GM12878 (cell line): ENCODE measurements around the gene TTLL3. TPM values are rescaled to one million over a fixed set of nuclear protein-coding genes. Genes with fewer than 3 reads are reported as not detected.

Experiments
- ATAC-seq: fragments of 200-7000 bp; cut with Tn5 transposase; 3 replicates; pipeline ENCODE4 v1.9.1; 2020; ENCODE audit warnings: mild to moderate bottlenecking, moderate library complexity
- BruUV-seq: library from RNA; stranded (reverse); fragments of 400-500 nt; replicated peaks from 2 replicates; lab custom pipeline; 2021; lab: Mats Ljungman, UMichigan
- CTCF ChIA-PET: fragments of 300-600 bp; sonication (Branson Sonifier 250); formaldehyde crosslinking; extraction: SDS; loops from one replicate; lab custom pipeline; 2021; ENCODE audit warnings: inconsistent platforms; lab: Yijun Ruan, JAX
- POLR2A ChIA-PET: fragments of 350-600 bp; formaldehyde crosslinking; extraction: SDS; loops from one replicate; lab custom pipeline; 2021; ENCODE audit warnings: inconsistent platforms; lab: Charles Lee
- RAD21 ChIA-PET: fragments of 300-600 bp; sonication (Branson Sonifier 250); formaldehyde crosslinking; loops from one replicate; lab custom pipeline; 2023; ENCODE audit warnings: antibody characterized with exemption; ENCODE audit not compliant: unreplicated experiment; lab: Charles Lee
- SMC1A ChIA-PET: fragments of 300-600 bp; sonication (Branson Sonifier 250); formaldehyde crosslinking; loops from one replicate; lab custom pipeline; 2023; ENCODE audit not compliant: unreplicated experiment, uncharacterized antibody; lab: Charles Lee
- DNase-seq: peaks from one replicate; pipeline ENCODE4 v3.0.0-alpha.2; 2011; ENCODE audit warnings: low read depth, low spot score
- FAIRE-seq: peaks from 3 replicates; lab custom pipeline; 2011; peaks lifted over from hg19 to GRCh38; lab: Jason Lieb, UNC
- H2AFZ ChIP-seq: 2 replicates; pipeline ENCODE4 v1.6.0; 2011; ENCODE audit warnings: low read depth, low read length, control low read depth; ENCODE audit not compliant: control insufficient read depth
- H3K27ac ChIP-seq: 2 replicates; pipeline ENCODE4 v1.5.1; 2011; ENCODE audit warnings: control low read depth; ENCODE audit not compliant: control insufficient read depth, insufficient read depth
- H3K27me3 ChIP-seq, 2 experiments: replicated peaks in 1 of 2; 2 replicates each; pipeline versions ENCODE4 v1.6.0 to v1.6.1; 2011; ENCODE audit warnings: low read length in 1 of 2; ENCODE audit not compliant: control insufficient read depth in 2 of 2, insufficient read depth in 2 of 2
- H3K36me3 ChIP-seq, 2 experiments: 2 replicates each; pipeline ENCODE4 v1.5.1; 2011; ENCODE audit warnings: low read length in 1 of 2; ENCODE audit not compliant: control insufficient read depth in 2 of 2, insufficient read depth in 2 of 2
- H3K4me1 ChIP-seq: 2 replicates; pipeline ENCODE4 v1.6.1; 2011; ENCODE audit warnings: mild to moderate bottlenecking, low read length, moderate library complexity, mixed read lengths; ENCODE audit not compliant: control insufficient read depth, insufficient read depth
- H3K4me2 ChIP-seq: 2 replicates; pipeline ENCODE4 v1.6.0; 2011; ENCODE audit warnings: control low read depth; ENCODE audit not compliant: control insufficient read depth, insufficient read depth
- H3K4me3 ChIP-seq: fragments of 200-600 bp; sonication (generic); 2 replicates; pipeline ENCODE4 v1.5.1; 2016
- H3K79me2 ChIP-seq: 2 replicates; pipeline ENCODE4 v1.6.0; 2011; ENCODE audit warnings: low read length; ENCODE audit not compliant: control insufficient read depth, insufficient read depth
- H3K9ac ChIP-seq: 2 replicates; pipeline ENCODE4 v1.8.0; 2011; ENCODE audit warnings: low read length, control low read depth, mixed read lengths; ENCODE audit not compliant: control insufficient read depth, insufficient read depth
- H3K9me3 ChIP-seq: replicated peaks from 3 replicates; pipeline ENCODE4 v1.5.1; 2011; ENCODE audit warnings: mild to moderate bottlenecking, low read length; ENCODE audit not compliant: control insufficient read depth, insufficient read depth
- H4K20me1 ChIP-seq: 2 replicates; pipeline ENCODE4 v1.6.0; 2011; ENCODE audit not compliant: control insufficient read depth, insufficient read depth
- CTCF ChIP-seq, 3 experiments: IDR thresholded peaks in 2 of 3; conservative IDR thresholded peaks in 1 of 3; 2 replicates each; pipeline ENCODE4 v1.5.1; 2011; ENCODE audit warnings: low read depth in 3 of 3, low read length in 3 of 3, mild to moderate bottlenecking in 3 of 3, control low read depth in 2 of 3, moderate library complexity in 2 of 3, inconsistent platforms in 1 of 3, mixed read lengths in 1 of 3; ENCODE audit not compliant: control insufficient read depth in 2 of 3, insufficient read depth in 1 of 3; ENCODE audit errors: extremely low read depth in 1 of 3
- POLR2AphosphoS5 ChIP-seq: IDR thresholded peaks from 2 replicates; pipeline ENCODE4 v1.6.1; 2011; ENCODE audit warnings: mild to moderate bottlenecking, low read length, inconsistent platforms
- YBX1 ChIP-seq: fragments of 450-650 bp; IDR thresholded peaks from 2 replicates; pipeline ENCODE4 v1.6.1; 2016; ENCODE audit warnings: antibody characterized with exemption
- WGBS: methylation state at CpG from one replicate; pipeline ENCODE4 v1.1.6; 2016; ENCODE audit warnings: low lambda C conversion rate; ENCODE audit not compliant: insufficient replicate concordance, insufficient coverage; ENCODE audit errors: missing lambda C conversion rate; 5-methylcytosine and 5-hydroxymethylcytosine counted together
- in situ Hi-C: fragments of 300-500 bp; cut with MboI; formaldehyde crosslinking; loops from 9 replicates; pipeline ENCODE4 v1.14.3; 2018; ENCODE audit warnings: mixed read lengths
- intact Hi-C: fragments of 100-400 bp; cut with micrococcal nuclease; formaldehyde crosslinking; loops from one replicate; pipeline ENCODE4 v1.14.2; 2022; ENCODE audit not compliant: unreplicated experiment
- polyA plus RNA-seq, 11 experiments: library from polyadenylated mRNA; depleted of rRNA in 4 of 11; unstranded in 6 of 11; stranded (reverse) in 5 of 11; fragments of >200 nt; fragmentation: Nextera tagmentation in 4 of 11; fragmentation: Illumina TruSeq in 1 of 11; extraction: Ambion mirVana in 4 of 11; extraction: Trizol in 1 of 11; gene quantifications; 1 replicate in 1 of 11; 2 replicates in 10 of 11; pipeline versions ENCODE4 v1.2.1 to v1.2.3, GENCODE V29; 2011 to 2016; ENCODE audit warnings: inconsistent platforms in 2 of 11, missing spikeins in 2 of 11, low read depth in 1 of 11
- total RNA-seq, 4 experiments: library from RNA; depleted of rRNA in 3 of 4; stranded (reverse); fragments of >200 nt in 3 of 4; fragmentation: Illumina TruSeq in 1 of 4; extraction: Trizol in 1 of 4; gene quantifications; 2 replicates each; pipeline versions ENCODE4 v1.2.1 to v1.2.3, GENCODE V29; 2013 to 2021
- TF ChIP-seq, protein P1 (sequence below): fragments of 450-650 bp; IDR thresholded peaks from 2 replicates; pipeline ENCODE4 v1.6.1; 2014; ENCODE audit warnings: mild to moderate bottlenecking

The TTLL3 gene
- total and polyA plus RNA-seq, 10 of the 15 experiments (the other 5 are each of a cell fraction or from before 2014, with no cell fraction given) = 4.2 to 51.3 (median 18.9) TPM

DNA sequence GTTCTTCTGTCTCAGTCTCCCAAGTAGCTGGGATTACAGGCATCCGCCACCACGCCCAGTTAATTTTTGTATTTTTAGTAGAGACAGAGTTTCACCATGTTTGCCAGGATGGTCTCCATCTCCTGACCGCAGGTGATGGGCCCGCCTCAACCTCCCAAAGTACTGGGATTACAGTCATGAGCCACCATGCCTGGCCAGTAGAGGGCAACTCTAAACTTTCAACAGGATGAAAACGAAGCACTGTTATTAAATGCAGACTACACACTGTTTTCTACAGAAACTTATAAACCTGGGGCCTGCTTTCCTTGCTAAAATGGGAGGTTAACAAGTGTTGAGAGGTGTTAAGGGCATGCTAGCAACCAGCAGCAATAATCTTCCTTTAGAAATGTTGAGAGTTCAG, 9.5 kb upstream of the TTLL3 start:
- peaks cover 6% of the 10 kb centered on the region for H4K20me1 ChIP-seq
- ATAC-seq (peak; percentile 58), DNase-seq (no peak), FAIRE-seq (no peak)
- H3K27ac ChIP-seq = no peak overlapping the region
- no peak overlapping the region for H2AFZ ChIP-seq
- H3K9me3 ChIP-seq = no peaks in the 10 kb centered on the region
- TF ChIP-seq CTCF (IDR thresholded peaks at IDR 0.05 in 2 of 3, conservative IDR thresholded peaks at IDR 0.05 in 1 of 3; ENCODE audit: control insufficient read depth in 2 of 3, extremely low read depth in 1 of 3, insufficient read depth in 1 of 3, low read depth in 3 of 3, low read length in 3 of 3) (peak in 2 of 3 experiments; percentile 16 to 21; a peak in 2 of 6 replicates), YBX1 (no peak)
- H3K4me3 ChIP-seq = no peak overlapping the region
- in situ Hi-C loops (no loop called here), intact Hi-C loops (no loop called here)
- RAD21 ChIA-PET = no interaction called here
- POLR2A ChIA-PET = interaction anchor here (0.7 kb wide), 1 partner anchor 322 kb away, joined by 3 read pairs; no protein-coding TSS in a partner anchor
- no peak overlapping the region for H3K4me2 ChIP-seq
- SMC1A ChIA-PET = no interaction called here
- H3K79me2 ChIP-seq = peaks cover 21% of the 10 kb centered on the region
- CTCF ChIA-PET = interaction anchor here (0.7 kb wide), 1 partner anchor 396 kb away, joined by 3 read pairs; no protein-coding TSS in a partner anchor
- peaks cover 40 to 59% of the 10 kb centered on the region in 2 experiments for H3K36me3 ChIP-seq
- H3K4me1 ChIP-seq = no peaks in the 10 kb centered on the region
- H3K9ac ChIP-seq = no peak overlapping the region
- BruUV-seq = no TSS peak
- no peaks in the 10 kb centered on the region for H3K27me3 ChIP-seq
- WGBS = 89% methylated on average over 5 of the region's 5 CpGs

DNA sequence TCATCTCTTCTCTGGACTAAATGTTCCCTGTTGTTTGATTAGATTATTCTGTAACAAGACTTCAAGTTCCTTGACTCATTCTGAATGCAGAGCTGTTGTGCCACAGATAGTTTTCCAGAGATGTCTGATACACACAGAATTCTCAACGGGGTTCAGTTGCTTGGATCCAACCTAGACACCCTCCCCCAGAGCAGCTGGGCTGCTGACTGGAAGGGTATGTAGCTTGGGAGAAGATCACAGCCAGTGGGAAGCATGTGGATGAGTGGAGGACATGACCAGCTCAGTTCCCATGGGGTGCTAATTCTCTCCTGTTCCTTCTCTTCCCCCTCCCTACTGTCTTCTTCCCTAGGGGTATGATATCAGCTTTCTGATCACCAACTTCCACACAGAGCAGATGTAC, 6.6 kb upstream of the TTLL3 start:
- ChIA-PET POLR2A (interaction anchor here (0.6 to 1.3 kb wide), 3 partner anchors 11 to 27 kb away, joined by 3 read pairs; partner anchors contain the start of genes ARPC4 and TADA3), CTCF (interaction anchor here (1.7 kb wide), 1 partner anchor 8 kb away, joined by 5 read pairs; no protein-coding TSS in a partner anchor), RAD21 (no interaction called here), SMC1A (interaction anchor here (0.8 to 1.0 kb wide), 3 partner anchors 8 to 76 kb away, joined by 3 to 4 read pairs (median 3); no protein-coding TSS in a partner anchor)
- Histone ChIP-seq H3K9me3 (no peaks in the 10 kb centered on the region), H3K4me3 (no peak overlapping the region), H2AFZ (no peak overlapping the region), H3K9ac (no peak overlapping the region), H3K79me2 (no peaks in the 10 kb centered on the region; the same call in 1 of the 2 replicates), H3K27me3 (no peaks in the 10 kb centered on the region), H3K27ac (no peak overlapping the region), H3K36me3 (peaks cover 40 to 57% of the 10 kb centered on the region in 2 experiments), H3K4me1 (peaks cover 4% of the 10 kb centered on the region)
- BruUV-seq = no TSS peak
- no peak for ATAC-seq
- in situ Hi-C loops = no loop called here
- no peak for DNase-seq
- intact Hi-C loops = no loop called here
- no peak for FAIRE-seq
- 94% methylated on average over 1 of the region's 1 CpG for WGBS
- 0 out of 2 replicates have a peak, but pooled peaks have one; percentile 54 for TF ChIP-seq POLR2AphosphoS5
- TF ChIP-seq, protein P1, sequence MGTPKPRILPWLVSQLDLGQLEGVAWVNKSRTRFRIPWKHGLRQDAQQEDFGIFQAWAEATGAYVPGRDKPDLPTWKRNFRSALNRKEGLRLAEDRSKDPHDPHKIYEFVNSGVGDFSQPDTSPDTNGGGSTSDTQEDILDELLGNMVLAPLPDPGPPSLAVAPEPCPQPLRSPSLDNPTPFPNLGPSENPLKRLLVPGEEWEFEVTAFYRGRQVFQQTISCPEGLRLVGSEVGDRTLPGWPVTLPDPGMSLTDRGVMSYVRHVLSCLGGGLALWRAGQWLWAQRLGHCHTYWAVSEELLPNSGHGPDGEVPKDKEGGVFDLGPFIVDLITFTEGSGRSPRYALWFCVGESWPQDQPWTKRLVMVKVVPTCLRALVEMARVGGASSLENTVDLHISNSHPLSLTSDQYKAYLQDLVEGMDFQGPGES = no peak
- TF ChIP-seq, all 136 proteins: peak for 1
- H3K4me2 ChIP-seq = no peak overlapping the region
- no peaks in the 10 kb centered on the region; the same call in 1 of the 2 replicates for H4K20me1 ChIP-seq
